IPS-15b (cell line): Measurements from ENCODE around the gene DMAC1.

Source experiments
- H3K27me3 ChIP-seq: one replicate; pipeline ENCODE4 v1.6.1; 2013; ENCODE audit warnings: low read length; ENCODE audit not compliant: control insufficient read depth, insufficient read depth
- H3K36me3 ChIP-seq: one replicate; pipeline ENCODE4 v1.6.1; 2013; ENCODE audit warnings: low read length; ENCODE audit not compliant: control insufficient read depth, insufficient read depth
- H3K4me1 ChIP-seq: one replicate; pipeline ENCODE4 v1.6.1; 2013; ENCODE audit warnings: mild to moderate bottlenecking, low read length; ENCODE audit not compliant: control insufficient read depth, insufficient read depth
- H3K4me3 ChIP-seq: one replicate; pipeline ENCODE4 v1.5.1; 2013; ENCODE audit warnings: low read depth, low read length
- H3K9ac ChIP-seq: one replicate; pipeline ENCODE4 v1.6.1; 2013; ENCODE audit warnings: low read depth, mild to moderate bottlenecking, low read length
- H3K9me3 ChIP-seq: one replicate; pipeline ENCODE4 v1.6.1; 2013; ENCODE audit warnings: mild to moderate bottlenecking, low read length; ENCODE audit not compliant: control insufficient read depth, insufficient read depth

DMAC1 gene, protein sequence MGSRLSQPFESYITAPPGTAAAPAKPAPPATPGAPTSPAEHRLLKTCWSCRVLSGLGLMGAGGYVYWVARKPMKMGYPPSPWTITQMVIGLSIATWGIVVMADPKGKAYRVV

GRCh38 chr9:7799234-7799943 lies at the start of gene DMAC1:
Gene DMAC1, minus strand, starts transcription at chr9:7799778. Its CDS starts 44 bp downstream, at chr9:7799734.
- H3K4me1 ChIP-seq, result peaks cover 4% of the 10 kb centered on the region
- H3K9me3 ChIP-seq, result no peaks in the 10 kb centered on the region
- H3K4me3 ChIP-seq, result peak within 1 kb of the TSS; percentile 81
- H3K27me3 ChIP-seq, result no peaks in the 10 kb centered on the region
- H3K9ac ChIP-seq, result peak within 1 kb of the TSS; percentile 81
- H3K36me3 ChIP-seq, result peaks cover 8% of the 10 kb centered on the region

DNA sequence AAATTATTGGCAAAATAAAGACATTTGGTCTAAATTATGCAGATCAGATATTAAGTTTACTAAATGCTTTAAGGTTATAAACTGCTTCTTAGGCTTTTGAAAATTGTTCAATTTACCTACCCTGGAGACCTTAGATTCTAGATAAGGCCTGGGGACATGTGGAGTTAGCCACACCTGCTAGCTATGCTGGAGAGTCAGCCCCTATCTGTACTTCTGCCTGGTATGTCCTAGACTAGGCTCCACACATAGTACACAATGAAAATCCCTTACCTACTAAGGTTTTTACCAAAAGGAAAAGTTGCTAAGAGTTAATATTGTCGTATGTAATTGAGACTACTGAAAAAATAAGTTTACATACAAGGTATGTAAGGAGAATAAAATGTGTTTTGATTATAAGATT lies 49.8 kb upstream of the DMAC1 start:
- H3K9me3 ChIP-seq, result no peaks in the 10 kb centered on the region
- no peak overlapping the region for H3K4me3 ChIP-seq
- no peaks in the 10 kb centered on the region for H3K27me3 ChIP-seq

GRCh38 chr9:7848498-7848897 lies 48.9 kb upstream of the DMAC1 start:
- no peaks in the 10 kb centered on the region for H3K27me3 ChIP-seq
- H3K36me3 ChIP-seq, result no peaks in the 10 kb centered on the region
- H3K9me3 ChIP-seq, result no peaks in the 10 kb centered on the region
- H3K9ac ChIP-seq, result no peak overlapping the region
- no peaks in the 10 kb centered on the region for H3K4me1 ChIP-seq
- H3K4me3 ChIP-seq, result no peak overlapping the region

More for the DNA sequence above, 49.8 kb upstream of the DMAC1 start:
- Histone ChIP-seq H3K9ac (no peak overlapping the region), H3K4me1 (no peaks in the 10 kb centered on the region), H3K36me3 (no peaks in the 10 kb centered on the region)

- Histone ChIP-seq H3K9ac (no peak overlapping the region), H3K9me3 (no peaks in the 10 kb centered on the region), H3K36me3 (no peaks in the 10 kb centered on the region), H3K4me1 (no peaks in the 10 kb centered on the region), H3K4me3 (no peak overlapping the region), H3K27me3 (no peaks in the 10 kb centered on the region)
These were observed 44.7 kb upstream of the DMAC1 start for GRCh38 chr9:7844242-7844641.

DNA sequence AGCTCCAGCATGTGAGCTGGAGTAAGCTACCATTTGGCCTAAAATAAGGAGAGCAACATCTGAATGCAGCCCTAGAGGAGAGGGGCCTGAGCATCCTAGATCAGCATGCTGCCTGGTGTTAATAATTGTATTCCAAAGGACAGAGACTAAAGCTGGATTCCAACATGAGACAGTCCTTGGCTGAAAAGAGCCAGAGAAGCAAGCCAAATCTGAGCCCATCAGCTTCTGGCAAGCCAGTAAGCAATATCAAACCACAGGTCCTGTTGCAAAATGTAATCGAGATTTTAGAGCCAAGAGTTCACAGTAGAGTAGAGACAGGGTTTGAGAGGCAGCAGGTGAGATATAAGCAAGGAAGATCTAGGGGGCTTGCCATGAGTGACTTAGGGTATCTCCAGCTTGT lies 42.3 kb upstream of the DMAC1 start:
- Histone ChIP-seq H3K4me3 (no peak overlapping the region), H3K36me3 (no peaks in the 10 kb centered on the region), H3K9me3 (no peaks in the 10 kb centered on the region), H3K9ac (no peak overlapping the region), H3K4me1 (no peaks in the 10 kb centered on the region), H3K27me3 (no peaks in the 10 kb centered on the region)

- H3K4me3 ChIP-seq, result no peak overlapping the region
- no peaks in the 10 kb centered on the region for H3K27me3 ChIP-seq
- H3K9me3 ChIP-seq, result no peaks in the 10 kb centered on the region
- no peaks in the 10 kb centered on the region for H3K36me3 ChIP-seq
- H3K4me1 ChIP-seq, result no peaks in the 10 kb centered on the region
- no peak overlapping the region for H3K9ac ChIP-seq
These were observed 35.0 kb upstream of the DMAC1 start for GRCh38 chr9:7834531-7834930.

- H3K9me3 ChIP-seq, result no peaks in the 10 kb centered on the region
- no peaks in the 10 kb centered on the region for H3K4me1 ChIP-seq
- H3K36me3 ChIP-seq, result no peaks in the 10 kb centered on the region
- H3K4me3 ChIP-seq, result no peak overlapping the region
- H3K27me3 ChIP-seq, result no peaks in the 10 kb centered on the region
- H3K9ac ChIP-seq, result no peak overlapping the region
These were observed 28.8 kb upstream of the DMAC1 start for GRCh38 chr9:7828334-7828733.

DNA sequence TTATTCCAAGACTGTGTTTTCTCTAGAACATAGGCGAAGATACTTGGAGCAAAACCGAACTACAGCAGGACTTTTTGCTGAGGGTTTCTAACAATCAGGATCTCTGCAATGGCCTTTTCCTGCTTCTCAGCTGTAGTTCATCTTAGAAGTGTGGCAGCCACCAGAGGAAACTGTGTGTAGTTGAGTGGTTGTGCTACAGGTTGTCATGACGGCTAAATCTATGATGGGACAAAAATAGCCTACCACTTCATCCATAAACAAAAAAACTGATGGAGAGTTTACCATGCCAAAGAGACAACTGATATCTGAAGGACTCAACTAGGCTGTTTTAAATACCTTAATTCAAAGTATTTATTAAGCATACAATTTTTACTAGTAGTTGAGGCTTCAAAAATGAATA lies 28.2 kb upstream of the DMAC1 start:
- Histone ChIP-seq H3K27me3 (no peaks in the 10 kb centered on the region), H3K9me3 (no peaks in the 10 kb centered on the region), H3K4me1 (no peaks in the 10 kb centered on the region)

GRCh38 chr9:7827056-7827455 lies 27.5 kb upstream of the DMAC1 start:
- no peaks in the 10 kb centered on the region for H3K27me3 ChIP-seq
- no peaks in the 10 kb centered on the region for H3K36me3 ChIP-seq
- no peaks in the 10 kb centered on the region for H3K4me1 ChIP-seq
- H3K9me3 ChIP-seq, result no peaks in the 10 kb centered on the region
- H3K4me3 ChIP-seq, result no peak overlapping the region
- H3K9ac ChIP-seq, result no peak overlapping the region

More for the DNA sequence above, 28.2 kb upstream of the DMAC1 start:
- Histone ChIP-seq H3K4me3 (no peak overlapping the region), H3K9ac (no peak overlapping the region), H3K36me3 (no peaks in the 10 kb centered on the region)

DNA sequence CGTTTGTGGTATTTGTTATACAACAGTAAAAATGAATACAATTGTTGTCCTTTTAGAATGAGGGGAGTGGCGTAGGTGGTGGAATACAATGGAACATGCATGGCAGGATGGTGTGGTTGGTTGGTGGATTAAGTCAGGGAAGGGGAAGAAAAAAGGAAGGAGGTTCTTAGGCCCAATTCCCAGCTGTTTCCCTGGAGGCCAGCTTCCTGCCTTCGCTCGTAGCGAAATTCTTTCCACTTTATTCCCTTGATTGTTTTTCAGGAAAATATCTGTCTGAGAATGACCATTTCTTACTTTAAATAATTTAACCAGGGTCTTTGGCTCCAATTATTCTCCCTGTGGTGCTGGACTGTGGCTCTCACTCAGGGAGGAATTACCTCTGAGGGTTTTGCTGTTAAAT lies 24.1 kb upstream of the DMAC1 start:
- no peaks in the 10 kb centered on the region for H3K4me1 ChIP-seq
- H3K9ac ChIP-seq, result no peak overlapping the region
- no peaks in the 10 kb centered on the region for H3K27me3 ChIP-seq
- H3K36me3 ChIP-seq, result no peaks in the 10 kb centered on the region
- H3K9me3 ChIP-seq, result no peaks in the 10 kb centered on the region
- no peak overlapping the region for H3K4me3 ChIP-seq

DNA sequence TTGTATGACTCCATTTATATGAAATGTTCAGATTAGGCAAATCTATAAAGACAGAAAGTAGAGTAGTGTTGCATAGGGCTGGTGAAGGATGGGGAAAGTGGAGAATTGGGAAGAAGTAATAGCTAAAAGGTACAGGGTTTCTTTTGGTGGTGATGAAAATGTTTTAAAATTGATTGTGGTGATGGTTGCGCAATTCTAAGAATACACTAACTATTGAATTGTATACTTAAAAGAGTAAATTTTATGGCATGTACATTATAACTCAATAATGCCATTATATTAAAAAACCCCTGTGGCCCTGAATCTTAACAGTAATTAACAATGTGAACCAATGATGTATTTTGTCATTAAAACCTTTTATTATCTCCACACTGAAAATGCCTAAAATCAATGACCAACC lies 20.4 kb upstream of the DMAC1 start:
- no peaks in the 10 kb centered on the region for H3K36me3 ChIP-seq
- H3K9me3 ChIP-seq, result no peaks in the 10 kb centered on the region
- H3K27me3 ChIP-seq, result no peaks in the 10 kb centered on the region
- H3K4me3 ChIP-seq, result no peak overlapping the region
- no peak overlapping the region for H3K9ac ChIP-seq
- no peaks in the 10 kb centered on the region for H3K4me1 ChIP-seq

DNA sequence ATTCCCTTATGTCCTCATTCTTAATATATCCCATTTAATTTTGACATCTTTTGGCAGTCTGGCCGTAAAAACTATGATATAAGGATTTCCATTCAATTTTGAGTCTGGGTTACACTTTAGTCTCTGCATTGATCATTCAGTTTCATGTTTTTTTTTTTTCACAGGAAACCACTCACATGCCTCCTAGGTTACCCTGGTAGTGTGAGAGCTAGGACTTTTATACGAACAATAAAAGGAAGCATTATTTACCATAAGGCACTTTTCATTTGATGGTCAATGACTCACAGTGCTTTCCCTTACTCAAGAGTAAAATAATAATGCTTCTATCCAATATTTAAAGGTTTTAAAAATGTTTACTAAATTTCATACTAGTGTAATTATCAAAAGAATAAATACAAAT lies 16.4 kb upstream of the DMAC1 start:
- Histone ChIP-seq H3K9me3 (no peaks in the 10 kb centered on the region), H3K36me3 (no peaks in the 10 kb centered on the region), H3K4me3 (no peak overlapping the region)

More for the DNA sequence above, 16.4 kb upstream of the DMAC1 start:
- Histone ChIP-seq H3K9ac (no peak overlapping the region), H3K27me3 (no peaks in the 10 kb centered on the region), H3K4me1 (no peaks in the 10 kb centered on the region)
